ENCODE results near the gene CSNK2A3. TPM values are rescaled to one million over a fixed set of nuclear protein-coding genes. Genes with fewer than 3 reads are reported as not detected.

Gene CSNK2A3
- total RNA-seq, 4 donors from 2014 or later = 0.64 to 1.5 (median 0.68) TPM; not detected in 1

DNA sequence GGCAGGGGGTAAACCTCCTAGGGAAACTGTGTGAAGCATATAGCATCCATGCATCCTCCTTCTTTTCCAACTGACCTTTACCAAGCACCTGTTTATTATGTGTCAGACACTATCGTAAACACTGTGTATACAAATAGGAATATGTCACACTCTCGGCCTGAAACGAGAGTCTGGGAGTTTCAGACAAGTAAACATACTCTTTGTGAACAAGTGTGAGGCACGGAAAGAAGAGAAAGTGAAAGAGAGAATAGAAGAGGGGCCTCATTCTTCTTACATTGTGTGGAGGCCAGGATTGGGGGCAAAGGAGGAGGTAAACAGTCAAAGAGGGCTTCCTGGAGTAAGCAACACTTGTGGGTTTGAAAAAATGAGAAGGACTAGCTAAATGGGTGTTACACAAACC, 16.4 kb downstream of the CSNK2A3 start:
- Histone ChIP-seq H3K27me3 (no peaks in the 10 kb centered on the region), H3K9me3 (no peaks in the 10 kb centered on the region), H3K4me3 (no peak overlapping the region), H3K36me3 (no peaks in the 10 kb centered on the region), H3K27ac (no peak overlapping the region), H3K4me1 (no peaks in the 10 kb centered on the region)
- in situ Hi-C loops (cut with MboI; ENCODE audit: low pct_ligation_motif_present in 1 of 4, low pct_unique_long_range_greater_than_20kb in 1 of 4, low sequenced_read_pairs in 3 of 4) (no loop called here), intact Hi-C loops (cut with DNase I; ENCODE audit: low total_unique reads) (no loop called here)
- 38 to 58% methylated on average over 4 of the region's 4 CpGs for WGBS, 2 donors (ENCODE audit: low coverage in 1 of 2)
- no peak for DNase-seq
- TF ChIP-seq EP300 (IDR thresholded peaks at IDR 0.05; ENCODE audit: low read depth) (no peak), POLR2A (IDR thresholded peaks at IDR 0.05) (no peak), POLR2AphosphoS5 (IDR thresholded peaks at IDR 0.05) (no peak)
- TF ChIP-seq, protein P1, sequence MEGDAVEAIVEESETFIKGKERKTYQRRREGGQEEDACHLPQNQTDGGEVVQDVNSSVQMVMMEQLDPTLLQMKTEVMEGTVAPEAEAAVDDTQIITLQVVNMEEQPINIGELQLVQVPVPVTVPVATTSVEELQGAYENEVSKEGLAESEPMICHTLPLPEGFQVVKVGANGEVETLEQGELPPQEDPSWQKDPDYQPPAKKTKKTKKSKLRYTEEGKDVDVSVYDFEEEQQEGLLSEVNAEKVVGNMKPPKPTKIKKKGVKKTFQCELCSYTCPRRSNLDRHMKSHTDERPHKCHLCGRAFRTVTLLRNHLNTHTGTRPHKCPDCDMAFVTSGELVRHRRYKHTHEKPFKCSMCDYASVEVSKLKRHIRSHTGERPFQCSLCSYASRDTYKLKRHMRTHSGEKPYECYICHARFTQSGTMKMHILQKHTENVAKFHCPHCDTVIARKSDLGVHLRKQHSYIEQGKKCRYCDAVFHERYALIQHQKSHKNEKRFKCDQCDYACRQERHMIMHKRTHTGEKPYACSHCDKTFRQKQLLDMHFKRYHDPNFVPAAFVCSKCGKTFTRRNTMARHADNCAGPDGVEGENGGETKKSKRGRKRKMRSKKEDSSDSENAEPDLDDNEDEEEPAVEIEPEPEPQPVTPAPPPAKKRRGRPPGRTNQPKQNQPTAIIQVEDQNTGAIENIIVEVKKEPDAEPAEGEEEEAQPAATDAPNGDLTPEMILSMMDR (IDR thresholded peaks at IDR 0.05) = no peak

DNA sequence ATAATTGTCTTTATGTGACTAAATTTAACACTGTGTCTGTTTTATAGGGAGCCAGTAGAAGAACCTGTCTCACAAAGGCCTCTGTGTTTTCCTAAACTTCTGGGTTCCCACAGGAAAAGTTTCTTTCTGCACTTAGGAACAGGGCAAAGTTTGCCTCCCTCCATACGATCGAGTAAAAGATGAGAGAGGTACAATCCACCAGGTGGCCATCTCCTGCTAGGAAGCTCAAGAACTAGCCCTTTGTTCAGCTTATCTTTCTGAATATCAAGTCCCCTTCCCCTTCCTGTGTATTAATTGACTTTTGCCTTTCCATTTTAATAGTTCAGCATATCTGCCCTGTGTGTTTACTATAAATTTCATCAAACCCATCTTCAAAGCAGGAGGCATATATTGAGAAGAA, 18.0 kb downstream of the CSNK2A3 start:
- H3K4me1 ChIP-seq = no peaks in the 10 kb centered on the region
- no peaks in the 10 kb centered on the region for H3K9me3 ChIP-seq
- intact Hi-C loops (cut with DNase I; ENCODE audit: low total_unique reads) = no loop called here
- no peaks in the 10 kb centered on the region for H3K27me3 ChIP-seq
- WGBS, 2 donors (ENCODE audit: low coverage in 1 of 2) = 75 to 89% methylated on average over 2 of the region's 2 CpGs
- no peak overlapping the region for H3K4me3 ChIP-seq
- in situ Hi-C loops (cut with MboI; ENCODE audit: low pct_ligation_motif_present in 1 of 4, low pct_unique_long_range_greater_than_20kb in 1 of 4, low sequenced_read_pairs in 3 of 4) = no loop called here
- TF ChIP-seq EP300 (IDR thresholded peaks at IDR 0.05; ENCODE audit: low read depth) = no peak
- TF ChIP-seq, protein P1 (IDR thresholded peaks at IDR 0.05) = no peak
- no peak for TF ChIP-seq POLR2AphosphoS5 (IDR thresholded peaks at IDR 0.05)
- TF ChIP-seq POLR2A (IDR thresholded peaks at IDR 0.05) = no peak
- H3K36me3 ChIP-seq = no peaks in the 10 kb centered on the region
- no peak for DNase-seq
- H3K27ac ChIP-seq = no peak overlapping the region

GRCh38 chr11:11334607-11335006, 18.4 kb downstream of the CSNK2A3 start:
- no peak overlapping the region for H3K27ac ChIP-seq
- no peaks in the 10 kb centered on the region for H3K4me1 ChIP-seq
- no peak for DNase-seq
- no peak for TF ChIP-seq POLR2A (IDR thresholded peaks at IDR 0.05)
- TF ChIP-seq EP300 (IDR thresholded peaks at IDR 0.05; ENCODE audit: low read depth) = no peak
- TF ChIP-seq POLR2AphosphoS5 (IDR thresholded peaks at IDR 0.05) = no peak
- TF ChIP-seq, protein P1 (IDR thresholded peaks at IDR 0.05) = no peak
- intact Hi-C loops (cut with DNase I; ENCODE audit: low total_unique reads) = no loop called here
- H3K27me3 ChIP-seq = no peaks in the 10 kb centered on the region
- no peak overlapping the region for H3K4me3 ChIP-seq
- no peaks in the 10 kb centered on the region for H3K36me3 ChIP-seq
- WGBS, 2 donors (ENCODE audit: low coverage in 1 of 2) = 59 to 63% methylated on average over 4 of the region's 4 CpGs
- H3K9me3 ChIP-seq = no peaks in the 10 kb centered on the region
- in situ Hi-C loops (cut with MboI; ENCODE audit: low pct_ligation_motif_present in 1 of 4, low pct_unique_long_range_greater_than_20kb in 1 of 4, low sequenced_read_pairs in 3 of 4) = no loop called here

DNA sequence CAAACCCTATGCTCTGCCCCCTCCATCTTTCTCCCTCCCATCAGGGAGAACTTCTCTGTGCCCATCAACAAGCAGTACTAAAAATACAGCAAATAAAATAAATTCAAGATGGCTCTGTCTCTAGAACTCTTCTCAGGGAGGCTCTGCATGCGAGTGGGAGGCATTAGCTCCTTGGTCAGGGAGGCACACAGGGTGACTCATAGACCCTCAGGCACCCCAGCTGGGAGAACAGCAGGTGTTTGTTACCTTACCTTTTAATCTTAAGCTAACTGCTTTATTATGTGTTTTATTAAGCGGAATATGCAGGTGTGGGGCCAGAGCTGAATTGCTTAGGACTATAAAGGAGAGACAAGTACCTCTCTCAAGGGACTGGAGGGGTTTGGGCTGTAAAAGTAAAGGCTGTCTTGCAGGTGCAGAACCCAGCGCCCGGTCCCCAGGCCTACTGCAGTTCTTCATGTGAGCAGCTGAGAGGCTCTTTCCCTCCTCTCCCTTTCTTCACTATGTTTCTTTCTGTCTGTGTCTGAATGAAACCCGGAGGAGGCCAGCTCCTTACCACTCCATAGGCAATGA, 20.8 kb downstream of the CSNK2A3 start:
- TF ChIP-seq, protein P1 (IDR thresholded peaks at IDR 0.05) = no peak
- no peak for TF ChIP-seq EP300 (IDR thresholded peaks at IDR 0.05; ENCODE audit: low read depth)
- TF ChIP-seq POLR2A (IDR thresholded peaks at IDR 0.05) = no peak
- no peak for TF ChIP-seq POLR2AphosphoS5 (IDR thresholded peaks at IDR 0.05)
- no peak for DNase-seq
- Histone ChIP-seq H3K4me1 (no peaks in the 10 kb centered on the region), H3K36me3 (no peaks in the 10 kb centered on the region), H3K4me3 (no peak overlapping the region), H3K27me3 (no peaks in the 10 kb centered on the region), H3K27ac (no peak overlapping the region), H3K9me3 (no peaks in the 10 kb centered on the region)
- in situ Hi-C loops (cut with MboI; ENCODE audit: low pct_ligation_motif_present in 1 of 4, low pct_unique_long_range_greater_than_20kb in 1 of 4, low sequenced_read_pairs in 3 of 4) = no loop called here
- 65 to 84% methylated on average over 4 to 5 of the region's 5 CpGs for WGBS, 2 donors (ENCODE audit: low coverage in 1 of 2)
- intact Hi-C loops (cut with DNase I; ENCODE audit: low total_unique reads) = no loop called here

All from transverse colon (tissue), 4 donors.